Neutrophil (primary cell): ENCODE data around the gene DACT1.

Experiments used
- H3K27ac ChIP-seq: fragments of 200-600 bp; sonication (generic); 2 replicates; pipeline ENCODE4 v1.5.1; 2016; ENCODE audit warnings: mild to moderate bottlenecking, moderate library complexity
- H3K27me3 ChIP-seq: fragments of 200-600 bp; sonication (generic); 2 replicates; pipeline ENCODE4 v1.6.0; 2016; ENCODE audit warnings: mild to moderate bottlenecking
- H3K36me3 ChIP-seq: fragments of 200-600 bp; sonication (generic); 2 replicates; pipeline ENCODE4 v1.5.1; 2017
- H3K4me1 ChIP-seq, 2 experiments: fragments of 200-600 bp in 1 of 2; sonication (generic) in 1 of 2; 1 replicate in 1 of 2; 2 replicates in 1 of 2; pipeline versions ENCODE4 v1.5.1 to v1.6.1; 2013 to 2016; ENCODE audit warnings: low read depth in 1 of 2, low read length in 1 of 2, mild to moderate bottlenecking in 1 of 2, moderate library complexity in 1 of 2; ENCODE audit not compliant: control insufficient read depth in 1 of 2, insufficient read depth in 1 of 2
- H3K4me3 ChIP-seq, 2 experiments: fragments of 200-600 bp in 1 of 2; sonication (generic) in 1 of 2; 1 replicate in 1 of 2; 2 replicates in 1 of 2; pipeline ENCODE4 v1.5.1; 2013 to 2016; ENCODE audit warnings: low read depth in 1 of 2, low read length in 1 of 2, mild to moderate bottlenecking in 1 of 2, moderate library complexity in 1 of 2
- H3K9me3 ChIP-seq: fragments of 200-600 bp; sonication (generic); 2 replicates; pipeline ENCODE4 v1.5.1; 2016
- TF ChIP-seq, protein P1 (sequence below): fragments of 200-600 bp; sonication (generic); IDR thresholded peaks from 2 replicates; pipeline ENCODE4 v1.5.1; 2016; ENCODE audit warnings: antibody characterized with exemption

The DACT1 gene

DNA sequence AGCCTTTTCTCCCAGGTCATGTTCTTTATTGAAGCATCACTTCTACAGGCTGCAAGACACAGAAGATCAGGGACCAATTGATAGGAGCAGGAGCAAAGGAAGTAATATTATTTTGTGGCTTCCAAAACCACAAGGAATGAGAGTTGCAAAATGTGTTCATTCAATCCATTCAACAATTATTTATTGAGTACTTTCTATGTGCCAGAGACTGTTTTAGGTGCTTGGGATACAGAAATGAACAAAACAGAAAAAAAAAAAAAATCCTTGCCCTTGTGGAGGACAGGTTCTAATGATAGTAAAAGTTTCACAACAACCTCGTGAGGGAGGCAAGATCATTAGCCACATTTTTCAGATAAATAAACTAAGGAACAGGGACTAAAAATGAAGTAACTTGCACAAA is 20.1 kb upstream of the DACT1 start:
- Histone ChIP-seq H3K4me3 (no peak overlapping the region), H3K36me3 (no peaks in the 10 kb centered on the region), H3K9me3 (no peaks in the 10 kb centered on the region)

DNA sequence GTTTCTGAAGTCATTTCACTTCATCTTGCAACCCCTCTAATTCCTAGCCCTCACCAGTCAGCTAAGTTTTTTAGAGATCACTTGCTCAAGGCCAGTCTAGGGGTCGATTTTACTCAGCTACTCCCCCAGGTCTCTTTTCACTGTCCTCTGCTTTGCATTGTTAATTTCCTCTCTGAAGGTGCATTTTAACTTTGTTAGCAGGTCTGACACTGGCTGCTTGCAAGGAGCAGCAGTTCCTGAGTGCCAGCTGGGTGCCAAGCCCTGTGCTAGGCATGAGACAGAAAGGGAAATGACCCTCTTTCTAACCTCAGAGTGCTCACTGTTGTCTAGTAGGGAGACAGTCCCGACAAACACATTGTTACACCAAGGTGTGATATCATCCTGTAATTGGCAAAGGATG is 17.8 kb upstream of the DACT1 start:
- H3K36me3 ChIP-seq = no peaks in the 10 kb centered on the region
- TF ChIP-seq, protein P1, sequence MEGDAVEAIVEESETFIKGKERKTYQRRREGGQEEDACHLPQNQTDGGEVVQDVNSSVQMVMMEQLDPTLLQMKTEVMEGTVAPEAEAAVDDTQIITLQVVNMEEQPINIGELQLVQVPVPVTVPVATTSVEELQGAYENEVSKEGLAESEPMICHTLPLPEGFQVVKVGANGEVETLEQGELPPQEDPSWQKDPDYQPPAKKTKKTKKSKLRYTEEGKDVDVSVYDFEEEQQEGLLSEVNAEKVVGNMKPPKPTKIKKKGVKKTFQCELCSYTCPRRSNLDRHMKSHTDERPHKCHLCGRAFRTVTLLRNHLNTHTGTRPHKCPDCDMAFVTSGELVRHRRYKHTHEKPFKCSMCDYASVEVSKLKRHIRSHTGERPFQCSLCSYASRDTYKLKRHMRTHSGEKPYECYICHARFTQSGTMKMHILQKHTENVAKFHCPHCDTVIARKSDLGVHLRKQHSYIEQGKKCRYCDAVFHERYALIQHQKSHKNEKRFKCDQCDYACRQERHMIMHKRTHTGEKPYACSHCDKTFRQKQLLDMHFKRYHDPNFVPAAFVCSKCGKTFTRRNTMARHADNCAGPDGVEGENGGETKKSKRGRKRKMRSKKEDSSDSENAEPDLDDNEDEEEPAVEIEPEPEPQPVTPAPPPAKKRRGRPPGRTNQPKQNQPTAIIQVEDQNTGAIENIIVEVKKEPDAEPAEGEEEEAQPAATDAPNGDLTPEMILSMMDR = no peak
- no peaks in the 10 kb centered on the region for H3K9me3 ChIP-seq

More for the DNA sequence above, 20.1 kb upstream of the DACT1 start:
- TF ChIP-seq, protein P1 = no peak
- Histone ChIP-seq H3K4me1 (no peaks in the 10 kb centered on the region), H3K27ac (no peak overlapping the region), H3K27me3 (no peaks in the 10 kb centered on the region)

DNA sequence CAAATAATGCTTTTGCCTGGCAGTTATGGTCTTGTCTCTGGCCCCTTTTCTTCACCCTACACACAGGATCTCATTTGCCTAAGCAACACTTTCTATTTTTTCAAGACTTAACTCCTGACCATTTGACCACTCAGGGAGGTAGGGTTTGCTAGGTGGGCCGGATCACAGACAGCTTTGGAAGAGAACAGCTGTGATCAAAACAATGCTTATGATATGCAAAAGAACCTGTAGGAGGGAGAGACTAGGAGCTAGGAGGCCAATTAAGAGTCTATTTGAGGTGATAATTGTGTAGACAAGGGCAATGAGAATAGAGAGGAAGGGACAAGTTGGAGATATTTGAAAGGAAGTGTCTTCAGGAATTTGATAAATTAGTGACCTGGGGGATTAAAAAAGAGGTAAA is 12.3 kb upstream of the DACT1 start:
- no peak overlapping the region for H3K27ac ChIP-seq
- H3K9me3 ChIP-seq = no peaks in the 10 kb centered on the region
- no peak overlapping the region for H3K4me3 ChIP-seq
- H3K4me1 ChIP-seq = no peaks in the 10 kb centered on the region
- TF ChIP-seq, protein P1 = no peak
- no peaks in the 10 kb centered on the region for H3K36me3 ChIP-seq
- H3K27me3 ChIP-seq = no peaks in the 10 kb centered on the region

More for the DNA sequence above, 17.8 kb upstream of the DACT1 start:
- no peak overlapping the region for H3K4me3 ChIP-seq
- H3K27me3 ChIP-seq = no peaks in the 10 kb centered on the region
- H3K27ac ChIP-seq = no peak overlapping the region
- no peaks in the 10 kb centered on the region for H3K4me1 ChIP-seq

DNA sequence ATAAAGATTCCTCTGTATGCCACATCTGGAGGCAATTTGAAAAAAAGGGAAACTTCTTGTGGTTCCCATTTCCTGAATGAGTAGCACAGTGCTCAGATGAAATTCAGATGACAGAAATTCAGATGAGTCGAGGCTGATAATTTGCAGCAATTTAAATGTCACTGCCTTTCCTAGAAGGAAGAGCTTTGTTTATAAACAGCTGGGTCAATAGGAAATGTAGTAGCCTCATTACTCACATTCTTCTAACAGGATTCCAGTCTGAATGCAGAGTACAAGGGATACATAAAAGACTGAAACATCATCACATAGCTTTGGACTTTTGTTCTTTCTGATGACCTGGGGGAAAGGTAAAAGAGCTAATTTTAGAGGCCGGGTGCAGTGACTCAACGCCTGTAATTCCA is 11.3 kb upstream of the DACT1 start:
- H3K27ac ChIP-seq = no peak overlapping the region
- TF ChIP-seq, protein P1 = no peak

DNA sequence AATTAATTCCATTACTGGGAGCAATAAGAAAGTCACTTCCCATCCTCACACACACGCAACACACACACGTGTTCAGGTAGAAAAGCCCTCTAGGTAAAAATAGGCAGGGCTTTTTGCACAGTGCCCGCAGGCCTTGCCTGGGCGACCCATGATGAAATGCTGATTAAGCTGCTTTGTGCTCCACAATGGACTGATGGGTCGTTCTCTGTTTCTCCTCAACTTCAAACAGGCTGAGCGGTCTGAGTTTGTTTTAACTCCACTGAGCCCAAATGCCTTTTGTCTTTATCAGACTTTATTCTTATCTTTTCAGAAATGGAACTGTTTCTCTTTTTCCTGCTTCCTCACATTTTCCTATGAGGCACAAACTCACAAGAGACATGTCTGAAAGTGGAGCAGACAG is 9.4 kb upstream of the DACT1 start:
- Histone ChIP-seq H3K36me3 (no peaks in the 10 kb centered on the region), H3K27me3 (peaks cover 7% of the 10 kb centered on the region), H3K4me3 (no peak overlapping the region), H3K27ac (no peak overlapping the region), H3K9me3 (no peaks in the 10 kb centered on the region), H3K4me1 (no peaks in the 10 kb centered on the region)
- TF ChIP-seq, protein P1 = no peak

More for the DNA sequence above, 11.3 kb upstream of the DACT1 start:
- Histone ChIP-seq H3K9me3 (no peaks in the 10 kb centered on the region), H3K4me3 (no peak overlapping the region), H3K36me3 (no peaks in the 10 kb centered on the region), H3K27me3 (no peaks in the 10 kb centered on the region), H3K4me1 (no peaks in the 10 kb centered on the region)

DNA sequence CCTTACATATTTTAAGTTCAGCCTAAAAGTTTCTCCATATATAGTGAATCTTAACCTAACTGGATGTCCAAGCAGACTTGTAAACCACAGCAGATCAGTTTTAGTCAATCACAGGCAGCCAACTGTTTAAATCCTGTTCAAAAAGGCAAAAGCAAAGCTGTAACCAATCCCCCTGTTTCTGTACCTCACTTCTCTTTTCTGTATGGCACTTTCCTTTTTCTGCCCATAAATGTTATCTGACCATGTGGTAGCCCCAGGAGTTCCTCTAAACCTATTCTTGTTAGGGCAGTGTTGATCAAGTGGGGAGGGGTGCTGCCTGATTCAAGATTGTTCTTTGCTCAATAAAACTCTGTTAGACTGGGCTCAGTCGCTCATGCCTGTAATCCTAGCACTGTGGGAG is 8.5 kb upstream of the DACT1 start:
- Histone ChIP-seq H3K4me1 (no peaks in the 10 kb centered on the region), H3K36me3 (no peaks in the 10 kb centered on the region), H3K27me3 (peaks cover 13% of the 10 kb centered on the region), H3K27ac (no peak overlapping the region), H3K4me3 (no peak overlapping the region), H3K9me3 (no peaks in the 10 kb centered on the region)
- TF ChIP-seq, protein P1 = no peak
